ENCODE data around the gene PTPRN2. TPM values are rescaled to one million over a fixed set of nuclear protein-coding genes. Genes with fewer than 3 reads are reported as not detected.

PTPRN2 gene
- total and polyA plus RNA-seq, 2 of the 8 experiments (the other 6 are each of a cell fraction or from before 2014, with no cell fraction given), result 2.6 to 4.5 TPM

GRCh38 chr7:158244873-158245723 lies 342.5 kb downstream of the PTPRN2 start (continued):
- TF ChIP-seq SAP30 (IDR thresholded peaks at IDR 0.05; ENCODE audit: insufficient read depth, insufficient replicate concordance, low read length) (no peak), JUN (IDR thresholded peaks at IDR 0.05; ENCODE audit: low read depth, low read length) (no peak), SIX5 (IDR thresholded peaks at IDR 0.05; ENCODE audit: low read depth, low read length) (no peak), NRF1 (IDR thresholded peaks at IDR 0.05; ENCODE audit: low read depth, low read length) (no peak)
- TF ChIP-seq, protein P1, sequence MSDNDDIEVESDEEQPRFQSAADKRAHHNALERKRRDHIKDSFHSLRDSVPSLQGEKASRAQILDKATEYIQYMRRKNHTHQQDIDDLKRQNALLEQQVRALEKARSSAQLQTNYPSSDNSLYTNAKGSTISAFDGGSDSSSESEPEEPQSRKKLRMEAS (IDR thresholded peaks at IDR 0.05), result no peak

Data from H1 (cell line).